ENCODE data around the gene VWA5B2.

VWA5B2 gene

GRCh38 chr3:184198509-184198908 is 30.9 kb upstream of the VWA5B2 start:
- Histone ChIP-seq H3K9me3 (ENCODE audit: control insufficient read depth, insufficient read depth, low read depth, low read length) (no peaks in the 10 kb centered on the region), H3K27ac (ENCODE audit: extremely low read depth, low read depth, low read length) (no peak overlapping the region), H3K4me1 (ENCODE audit: control insufficient read depth, insufficient read depth, low read length) (no peaks in the 10 kb centered on the region), H3K4me3 (ENCODE audit: low read depth, low read length) (no peak overlapping the region), H3K36me3 (ENCODE audit: control insufficient read depth in 2 of 2, insufficient read depth in 1 of 2, low read length in 2 of 2) (peaks cover 0 to 32% of the 10 kb centered on the region in 2 experiments; a peak in 2 of 3 replicates)
- TF ChIP-seq ZBTB11 (tag by site-specific recombination; conservative IDR thresholded peaks at IDR 0.05; ENCODE audit: low read depth): no peak
- no peak for TF ChIP-seq ZSCAN23 (tag by site-specific recombination; IDR thresholded peaks at IDR 0.05)
- TF ChIP-seq ZNF184 (tag by site-specific recombination; IDR thresholded peaks at IDR 0.05): no peak
- TF ChIP-seq TSHZ1 (tag by site-specific recombination; IDR thresholded peaks at IDR 0.05; ENCODE audit: borderline replicate concordance): no peak
- no peak for TF ChIP-seq ZNF830 (tag by site-specific recombination; IDR thresholded peaks at IDR 0.05; ENCODE audit: low read depth)
- no peak for TF ChIP-seq KLF7 (tag by site-specific recombination; IDR thresholded peaks at IDR 0.05; ENCODE audit: borderline replicate concordance)
- no peak for TF ChIP-seq ZNF248 (tag by site-specific recombination; IDR thresholded peaks at IDR 0.05)
- no peak for TF ChIP-seq ZNF555 (tag by site-specific recombination; conservative IDR thresholded peaks at IDR 0.05)
- TF ChIP-seq ATF2 (tag by site-specific recombination; IDR thresholded peaks at IDR 0.05; ENCODE audit: low read depth): no peak
- no peak for TF ChIP-seq ZNF530 (tag by site-specific recombination; IDR thresholded peaks at IDR 0.05; ENCODE audit: low read depth)
- TF ChIP-seq ZBTB49 (tag by site-specific recombination; IDR thresholded peaks at IDR 0.05; ENCODE audit: low read depth): no peak
- TF ChIP-seq ZNF174 (tag by site-specific recombination; IDR thresholded peaks at IDR 0.05): no peak
- no peak for TF ChIP-seq OVOL3 (tag by site-specific recombination; IDR thresholded peaks at IDR 0.05)
- ChIA-PET POLR2A (interaction anchor here (0.5 to 0.7 kb wide), 2 partner anchors 29 to 112 kb away, joined by 3 to 4 read pairs; no protein-coding TSS in a partner anchor), CTCF (no interaction called here)

GRCh38 chr3:184200825-184201224 is 28.6 kb upstream of the VWA5B2 start:
- Histone ChIP-seq H3K36me3 (ENCODE audit: control insufficient read depth in 2 of 2, insufficient read depth in 1 of 2, low read length in 2 of 2) (peaks cover 0 to 9% of the 10 kb centered on the region in 2 experiments; a peak in 1 of 3 replicates), H3K27ac (ENCODE audit: extremely low read depth, low read depth, low read length) (no peak overlapping the region), H3K4me3 (ENCODE audit: low read depth, low read length) (no peak overlapping the region), H3K9me3 (ENCODE audit: control insufficient read depth, insufficient read depth, low read depth, low read length) (no peaks in the 10 kb centered on the region), H3K4me1 (ENCODE audit: control insufficient read depth, insufficient read depth, low read length) (no peaks in the 10 kb centered on the region)
- ChIA-PET POLR2A (no interaction called here), CTCF (interaction anchor here (0.7 to 1.6 kb wide), 2 partner anchors 9 to 26 kb away, joined by 3 read pairs; no protein-coding TSS in a partner anchor)
- TF ChIP-seq ZNF513 (tag by site-specific recombination; IDR thresholded peaks at IDR 0.05) (no peak), EGR2 (tag by site-specific recombination; IDR thresholded peaks at IDR 0.05; ENCODE audit: low read depth) (no peak), TCF7L2 (IDR thresholded peaks at IDR 0.05; ENCODE audit: borderline replicate concordance, low read depth, low read length) (no peak), ZNF660 (tag by site-specific recombination; IDR thresholded peaks at IDR 0.05) (no peak), ZSCAN30 (tag by site-specific recombination; IDR thresholded peaks at IDR 0.05) (no peak), ELK4 (IDR thresholded peaks at IDR 0.05; ENCODE audit: borderline replicate concordance, low read depth, low read length) (no peak), ZNF362 (tag by site-specific recombination; IDR thresholded peaks at IDR 0.05) (no peak)

Measured in HEK293 (cell line).